Mammary epithelial cell (primary cell): Measurements from ENCODE around the gene NTMT1.

Source experiments
- CTCF ChIP-seq, 2 donors: IDR thresholded peaks in 1 of 2; conservative IDR thresholded peaks in 1 of 2; 2 replicates each; pipeline ENCODE4 v1.5.1; 2011 to 2012; ENCODE audit warnings: inconsistent platforms in 2 of 2, low read length in 2 of 2, mild to moderate bottlenecking in 2 of 2, control low read depth in 1 of 2, low read depth in 1 of 2; ENCODE audit not compliant: insufficient read depth in 1 of 2; ENCODE audit errors: extremely low read depth in 1 of 2
- EZH2 ChIP-seq: IDR thresholded peaks from 2 replicates; pipeline ENCODE4 v1.6.1; 2012; ENCODE audit warnings: low read length, inconsistent platforms, borderline replicate concordance

GRCh38 chr9:129676287-129676686 lies 50.3 kb downstream of the NTMT1 start:
- TF ChIP-seq CTCF (conservative IDR thresholded peaks at IDR 0.05 in 1 of 2, IDR thresholded peaks at IDR 0.05 in 1 of 2; ENCODE audit: extremely low read depth in 1 of 2, insufficient read depth in 1 of 2, low read depth in 1 of 2, low read length in 2 of 2) (no peak), EZH2 (no peak)
